Measurements from ENCODE around the gene TFPT. TPM values are rescaled to one million over a fixed set of nuclear protein-coding genes. Genes with fewer than 3 reads are reported as not detected.

Gene TFPT
- total and polyA plus RNA-seq, 2 of the 13 experiments (the other 11 are each of a cell fraction or from before 2014, with no cell fraction given) = 8.4 to 10.7 TPM

DNA sequence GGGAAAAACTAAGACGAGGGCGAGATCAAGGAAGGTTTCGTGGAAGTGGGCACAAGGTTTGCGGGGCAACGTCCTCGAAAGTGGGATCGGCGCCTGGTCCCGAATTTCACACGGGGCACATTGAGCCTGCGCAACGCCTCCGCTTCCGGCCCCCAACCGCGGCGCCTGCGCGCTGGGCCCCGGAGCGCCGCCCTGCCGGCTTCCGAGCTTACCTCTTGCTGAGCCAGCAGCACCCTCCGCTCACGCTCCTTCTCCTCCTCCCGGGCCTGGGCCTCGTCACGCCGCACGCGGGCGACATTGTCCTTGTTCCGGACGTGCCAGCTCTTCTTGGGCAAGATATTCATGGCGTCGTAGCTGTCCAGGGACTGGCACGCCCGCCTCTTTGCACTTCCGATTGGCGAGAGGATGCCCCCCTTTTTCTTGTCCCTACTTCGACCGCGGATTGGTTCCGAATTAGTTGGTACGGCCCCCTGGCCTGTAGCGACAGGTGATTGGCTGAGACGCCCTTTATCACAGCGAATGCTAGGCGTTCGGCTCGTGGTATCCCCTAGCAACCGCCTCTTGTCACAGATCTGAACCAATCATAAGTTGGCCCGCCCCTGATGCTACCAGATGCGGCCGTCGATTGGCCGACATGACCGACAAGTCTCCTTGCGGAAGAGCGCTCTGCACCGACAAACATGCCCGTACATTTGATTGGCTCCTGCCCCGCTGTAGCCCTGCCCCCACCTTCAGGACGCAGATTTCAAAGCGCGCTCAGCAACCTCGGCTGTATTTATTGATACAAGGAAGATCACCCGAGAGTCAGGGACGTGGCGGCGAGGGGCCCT, 44.1 kb upstream of the TFPT start, which contains the start of gene LENG1 (continued):
- TF ChIP-seq, protein P1, sequence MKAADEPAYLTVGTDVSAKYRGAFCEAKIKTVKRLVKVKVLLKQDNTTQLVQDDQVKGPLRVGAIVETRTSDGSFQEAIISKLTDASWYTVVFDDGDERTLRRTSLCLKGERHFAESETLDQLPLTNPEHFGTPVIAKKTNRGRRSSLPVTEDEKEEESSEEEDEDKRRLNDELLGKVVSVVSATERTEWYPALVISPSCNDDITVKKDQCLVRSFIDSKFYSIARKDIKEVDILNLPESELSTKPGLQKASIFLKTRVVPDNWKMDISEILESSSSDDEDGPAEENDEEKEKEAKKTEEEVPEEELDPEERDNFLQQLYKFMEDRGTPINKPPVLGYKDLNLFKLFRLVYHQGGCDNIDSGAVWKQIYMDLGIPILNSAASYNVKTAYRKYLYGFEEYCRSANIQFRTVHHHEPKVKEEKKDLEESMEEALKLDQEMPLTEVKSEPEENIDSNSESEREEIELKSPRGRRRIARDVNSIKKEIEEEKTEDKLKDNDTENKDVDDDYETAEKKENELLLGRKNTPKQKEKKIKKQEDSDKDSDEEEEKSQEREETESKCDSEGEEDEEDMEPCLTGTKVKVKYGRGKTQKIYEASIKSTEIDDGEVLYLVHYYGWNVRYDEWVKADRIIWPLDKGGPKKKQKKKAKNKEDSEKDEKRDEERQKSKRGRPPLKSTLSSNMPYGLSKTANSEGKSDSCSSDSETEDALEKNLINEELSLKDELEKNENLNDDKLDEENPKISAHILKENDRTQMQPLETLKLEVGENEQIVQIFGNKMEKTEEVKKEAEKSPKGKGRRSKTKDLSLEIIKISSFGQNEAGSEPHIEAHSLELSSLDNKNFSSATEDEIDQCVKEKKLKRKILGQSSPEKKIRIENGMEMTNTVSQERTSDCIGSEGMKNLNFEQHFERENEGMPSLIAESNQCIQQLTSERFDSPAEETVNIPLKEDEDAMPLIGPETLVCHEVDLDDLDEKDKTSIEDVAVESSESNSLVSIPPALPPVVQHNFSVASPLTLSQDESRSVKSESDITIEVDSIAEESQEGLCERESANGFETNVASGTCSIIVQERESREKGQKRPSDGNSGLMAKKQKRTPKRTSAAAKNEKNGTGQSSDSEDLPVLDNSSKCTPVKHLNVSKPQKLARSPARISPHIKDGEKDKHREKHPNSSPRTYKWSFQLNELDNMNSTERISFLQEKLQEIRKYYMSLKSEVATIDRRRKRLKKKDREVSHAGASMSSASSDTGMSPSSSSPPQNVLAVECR (CRISPR knock-in tag; IDR thresholded peaks at IDR 0.05; ENCODE audit: borderline replicate concordance) = peak; percentile 94
- peak; percentile 94 for TF ChIP-seq SIN3B (IDR thresholded peaks at IDR 0.05; ENCODE audit: low read length)
- peak; percentile 88 for TF ChIP-seq KAT8 (CRISPR knock-in tag; IDR thresholded peaks at IDR 0.05)
- no peak for TF ChIP-seq ZNF510 (CRISPR knock-in tag; IDR thresholded peaks at IDR 0.05; ENCODE audit: low read depth)
- TF ChIP-seq, protein P2, sequence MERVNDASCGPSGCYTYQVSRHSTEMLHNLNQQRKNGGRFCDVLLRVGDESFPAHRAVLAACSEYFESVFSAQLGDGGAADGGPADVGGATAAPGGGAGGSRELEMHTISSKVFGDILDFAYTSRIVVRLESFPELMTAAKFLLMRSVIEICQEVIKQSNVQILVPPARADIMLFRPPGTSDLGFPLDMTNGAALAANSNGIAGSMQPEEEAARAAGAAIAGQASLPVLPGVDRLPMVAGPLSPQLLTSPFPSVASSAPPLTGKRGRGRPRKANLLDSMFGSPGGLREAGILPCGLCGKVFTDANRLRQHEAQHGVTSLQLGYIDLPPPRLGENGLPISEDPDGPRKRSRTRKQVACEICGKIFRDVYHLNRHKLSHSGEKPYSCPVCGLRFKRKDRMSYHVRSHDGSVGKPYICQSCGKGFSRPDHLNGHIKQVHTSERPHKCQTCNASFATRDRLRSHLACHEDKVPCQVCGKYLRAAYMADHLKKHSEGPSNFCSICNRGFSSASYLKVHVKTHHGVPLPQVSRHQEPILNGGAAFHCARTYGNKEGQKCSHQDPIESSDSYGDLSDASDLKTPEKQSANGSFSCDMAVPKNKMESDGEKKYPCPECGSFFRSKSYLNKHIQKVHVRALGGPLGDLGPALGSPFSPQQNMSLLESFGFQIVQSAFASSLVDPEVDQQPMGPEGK (CRISPR knock-in tag; IDR thresholded peaks at IDR 0.05) = peak; percentile 63
- no peak for TF ChIP-seq SNRNP70 (IDR thresholded peaks at IDR 0.05; ENCODE audit: low read depth, low read length)
- TF ChIP-seq, protein P3, sequence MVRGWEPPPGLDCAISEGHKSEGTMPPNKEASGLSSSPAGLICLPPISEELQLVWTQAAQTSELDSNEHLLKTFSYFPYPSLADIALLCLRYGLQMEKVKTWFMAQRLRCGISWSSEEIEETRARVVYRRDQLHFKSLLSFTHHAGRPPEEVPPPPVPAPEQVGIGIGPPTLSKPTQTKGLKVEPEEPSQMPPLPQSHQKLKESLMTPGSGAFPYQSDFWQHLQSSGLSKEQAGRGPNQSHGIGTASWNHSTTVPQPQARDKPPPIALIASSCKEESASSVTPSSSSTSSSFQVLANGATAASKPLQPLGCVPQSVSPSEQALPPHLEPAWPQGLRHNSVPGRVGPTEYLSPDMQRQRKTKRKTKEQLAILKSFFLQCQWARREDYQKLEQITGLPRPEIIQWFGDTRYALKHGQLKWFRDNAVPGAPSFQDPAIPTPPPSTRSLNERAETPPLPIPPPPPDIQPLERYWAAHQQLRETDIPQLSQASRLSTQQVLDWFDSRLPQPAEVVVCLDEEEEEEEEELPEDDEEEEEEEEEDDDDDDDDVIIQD (CRISPR knock-in tag; IDR thresholded peaks at IDR 0.05; ENCODE audit: low read depth) = no peak
- TF ChIP-seq ATF7-NPFF (CRISPR knock-in tag; IDR thresholded peaks at IDR 0.05; ENCODE audit: low read depth) = 0 out of 2 replicates have a peak, but pooled peaks have one; percentile 64
- TF ChIP-seq POLR2AphosphoS5 (IDR thresholded peaks at IDR 0.05; ENCODE audit: low read depth, low read length) = peak; percentile 65
- no peak; the same call in none of the 2 replicates for TF ChIP-seq IRF2 (CRISPR knock-in tag; IDR thresholded peaks at IDR 0.05)
- TF ChIP-seq NCOA1 (CRISPR knock-in tag; IDR thresholded peaks at IDR 0.05) = no peak; the same call in 1 of the 2 replicates
- no peak; the same call in 1 of the 2 replicates for TF ChIP-seq ZNF263 (CRISPR knock-in tag; IDR thresholded peaks at IDR 0.05)
- TF ChIP-seq FOXA3 (CRISPR knock-in tag; IDR thresholded peaks at IDR 0.05) = 0 out of 2 replicates have a peak, but pooled peaks have one; percentile 17
- TF ChIP-seq ZNF138 (CRISPR knock-in tag; IDR thresholded peaks at IDR 0.05; ENCODE audit: low read depth) = no peak
- peak; percentile 73 for TF ChIP-seq SP4 (CRISPR knock-in tag; IDR thresholded peaks at IDR 0.05)
- TF ChIP-seq ZNF460 (CRISPR knock-in tag; IDR thresholded peaks at IDR 0.05; ENCODE audit: borderline replicate concordance) = no peak
- TF ChIP-seq ZZZ3 (CRISPR knock-in tag; IDR thresholded peaks at IDR 0.05; ENCODE audit: borderline replicate concordance) = 0 out of 2 replicates have a peak, but pooled peaks have one; percentile 78
- no peak for TF ChIP-seq ZNF737 (CRISPR knock-in tag; IDR thresholded peaks at IDR 0.05; ENCODE audit: borderline replicate concordance)
- TF ChIP-seq AHR (CRISPR knock-in tag; IDR thresholded peaks at IDR 0.05) = peak; percentile 71; the same call in 1 of the 2 replicates
- TF ChIP-seq SP2 (CRISPR knock-in tag; IDR thresholded peaks at IDR 0.05) = peak; percentile 98
- TF ChIP-seq ZNF569 (CRISPR knock-in tag; IDR thresholded peaks at IDR 0.05; ENCODE audit: borderline replicate concordance) = no peak
- TF ChIP-seq TSC22D2 (CRISPR knock-in tag; IDR thresholded peaks at IDR 0.05; ENCODE audit: borderline replicate concordance) = peak; percentile 90; the same call in 1 of the 2 replicates
